ENCODE measurements around the gene CD207.
A peak's percentile ranks its signal among the peaks of the same experiment; 100 is the strongest.

CD207 gene

GRCh38 chr2:70793450-70793849 is 42.2 kb downstream of the CD207 start:
- DNase-seq = no peak

DNA sequence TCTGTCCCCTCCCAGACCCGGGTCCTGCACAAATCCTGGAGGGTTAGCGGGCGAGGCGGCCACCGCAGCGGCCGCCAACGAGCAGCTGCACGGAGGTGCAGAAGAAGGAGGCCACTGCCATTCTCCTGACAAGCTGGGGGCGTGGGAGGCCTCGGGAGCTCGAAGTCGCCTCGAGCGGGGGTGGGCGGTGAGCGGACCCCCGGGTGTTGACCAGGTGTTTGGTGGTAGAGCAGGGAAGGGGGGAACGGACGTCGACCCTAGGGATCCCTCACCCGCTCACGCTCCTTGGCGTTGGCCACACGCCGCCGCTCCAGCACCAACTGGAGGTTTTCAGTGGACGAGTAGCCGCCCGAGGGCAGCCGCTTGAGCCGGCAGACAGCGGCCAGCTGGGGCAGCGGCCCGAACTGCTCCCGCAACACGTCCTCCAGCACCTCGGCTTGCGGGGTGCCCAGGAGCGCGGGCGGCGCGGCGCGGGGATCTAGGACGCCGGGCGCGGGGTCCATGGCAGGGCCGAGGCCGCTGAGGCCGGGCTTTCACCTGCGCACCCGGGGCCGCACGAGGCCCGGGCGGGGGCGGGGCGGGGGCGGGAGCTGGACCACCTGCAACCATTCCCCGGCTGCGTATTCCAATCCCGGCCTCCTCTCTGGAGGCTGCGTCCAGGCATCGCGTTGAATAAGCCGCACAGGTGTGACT is 45.3 kb downstream of the CD207 start, which contains the start of gene FIGLA:
FIGLA (minus strand) TSS at position 508 of the 693 bp plus-strand sequence; CDS start at position 503, 5 bp downstream.
- DNase-seq = no peak

- DNase-seq = peak; percentile 13
Observed at GRCh38 chr2:70789304-70790135, 46.1 kb downstream of the CD207 start.

- no peak for DNase-seq
Observed at GRCh38 chr2:70785137-70785911, 50.3 kb downstream of the CD207 start.

GRCh38 chr2:70784320-70784719 is 51.3 kb downstream of the CD207 start:
- DNase-seq = no peak

All from central memory CD4-positive, alpha-beta T cell (primary cell).